Measurements from ENCODE around the gene VSIG10.

VSIG10 gene

DNA sequence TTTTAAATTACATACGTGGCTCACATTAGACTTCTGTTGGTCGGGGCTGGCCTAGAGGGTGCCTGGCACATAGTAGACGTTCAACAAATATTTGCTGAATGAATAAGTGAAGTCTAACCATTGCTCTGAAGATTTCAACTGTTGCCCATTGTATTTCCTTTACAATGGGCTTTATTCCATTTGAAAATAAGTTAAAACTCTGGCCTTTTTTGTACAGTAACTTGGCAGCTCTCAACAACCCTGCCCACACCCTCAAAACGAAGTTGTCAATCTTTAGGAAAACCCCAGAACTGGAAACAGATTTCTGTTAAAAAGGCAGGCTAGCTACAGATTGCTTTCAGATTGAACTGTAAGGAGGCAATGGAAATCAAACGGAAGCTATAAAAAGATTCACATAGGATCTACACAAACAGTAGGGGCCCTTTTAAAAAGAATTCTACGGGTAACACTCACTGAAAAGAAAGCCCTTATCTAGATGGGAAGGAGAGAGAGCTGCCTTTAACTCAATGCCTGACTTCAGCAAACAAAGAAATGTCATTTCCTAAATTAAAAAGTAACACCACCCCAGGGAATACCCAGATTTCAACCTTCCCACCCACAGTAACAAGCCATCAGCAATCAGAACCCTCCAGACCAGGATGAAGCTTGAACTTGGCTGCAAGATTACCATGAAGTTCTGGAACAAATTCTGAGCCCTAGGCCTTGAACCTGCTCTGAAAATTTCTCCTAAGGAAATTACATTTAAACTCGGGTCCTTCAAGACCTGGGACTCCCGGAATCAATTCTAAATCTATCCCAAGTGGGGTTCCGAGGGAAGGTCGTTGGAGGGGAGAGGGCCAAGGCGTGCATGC, 44.2 kb downstream of the VSIG10 start:
- no peak for DNase-seq

DNA sequence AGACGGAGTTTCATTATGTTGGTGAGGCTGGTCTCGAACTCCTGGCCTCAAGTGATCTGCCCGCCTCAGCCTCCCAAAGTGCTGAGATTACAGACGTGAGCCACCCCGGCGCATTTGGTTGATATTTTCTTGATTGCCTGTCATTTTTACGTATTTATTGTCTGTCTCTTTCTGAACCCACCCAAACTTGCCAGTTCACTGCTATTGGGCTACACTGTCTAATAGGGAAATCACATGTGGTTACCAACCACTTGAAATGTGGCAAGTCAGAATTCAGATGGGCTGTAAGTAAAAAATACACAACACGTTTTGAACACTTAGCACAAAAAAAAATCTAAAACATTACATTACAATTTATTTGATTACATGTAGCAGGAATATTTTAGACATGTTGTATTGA, 44.9 kb downstream of the VSIG10 start:
- DNase-seq = no peak

DNA sequence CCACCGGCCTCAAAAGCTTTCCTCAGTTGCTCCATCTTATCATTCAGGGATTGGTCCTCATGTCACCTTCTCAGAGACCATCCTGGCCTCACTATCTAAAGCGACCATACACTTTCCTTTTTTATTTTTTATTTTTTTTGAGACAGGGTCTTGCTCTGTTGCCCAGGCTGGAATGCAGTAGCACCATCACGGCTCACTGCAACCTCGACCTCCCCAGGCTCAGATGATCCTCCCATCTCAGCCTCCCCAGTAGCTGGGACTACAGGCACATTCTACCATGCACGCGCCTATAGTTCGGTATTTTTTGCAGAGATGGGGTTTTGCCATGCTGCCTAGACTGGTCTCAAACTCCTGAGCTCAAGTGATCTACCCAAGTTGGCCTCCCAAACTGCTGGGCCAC, 45.6 kb downstream of the VSIG10 start:
- no peak for DNase-seq

DNA sequence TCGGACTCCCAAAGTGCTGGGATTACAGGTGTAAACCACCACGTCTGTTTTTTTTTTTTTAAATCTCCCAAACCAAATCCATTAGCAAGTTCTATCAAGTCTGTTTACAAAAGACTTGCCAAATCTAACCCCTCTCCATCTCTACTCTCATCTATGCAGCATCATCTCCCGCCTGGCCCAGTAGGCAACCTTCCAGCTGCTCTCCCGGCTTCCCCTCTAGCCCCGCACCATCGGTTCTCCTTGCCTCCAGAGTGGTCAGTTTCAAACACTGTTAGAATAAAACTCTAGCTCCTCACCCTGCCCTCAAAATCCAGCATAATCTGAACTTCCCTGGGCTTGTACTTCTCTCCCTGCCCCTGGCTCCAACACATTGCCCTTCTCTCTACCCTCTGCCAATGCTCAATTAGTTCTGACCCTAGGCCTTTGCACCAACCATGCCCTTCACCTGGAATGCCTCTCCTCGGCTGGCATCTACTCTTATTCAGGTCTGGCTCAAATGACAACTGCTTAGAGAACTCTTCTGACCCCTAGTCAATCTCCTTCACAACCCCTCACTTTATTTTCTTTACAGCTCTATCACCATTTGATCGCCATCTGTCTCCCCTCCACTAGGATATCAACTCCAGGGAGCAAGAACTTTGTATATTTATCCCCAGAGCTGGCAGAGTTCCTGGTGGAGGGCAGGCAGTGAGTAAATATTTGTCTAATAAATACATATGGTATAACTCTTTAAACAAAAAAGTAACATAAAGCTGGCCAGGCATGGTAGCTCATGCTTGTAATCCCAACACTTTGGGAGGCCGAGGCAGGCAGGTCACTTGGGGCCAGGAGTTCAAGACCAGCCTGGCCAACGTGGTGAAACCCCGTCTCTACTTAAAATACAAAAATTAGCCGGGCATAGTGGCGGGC, 47.7 kb downstream of the VSIG10 start:
- no peak for DNase-seq

DNA sequence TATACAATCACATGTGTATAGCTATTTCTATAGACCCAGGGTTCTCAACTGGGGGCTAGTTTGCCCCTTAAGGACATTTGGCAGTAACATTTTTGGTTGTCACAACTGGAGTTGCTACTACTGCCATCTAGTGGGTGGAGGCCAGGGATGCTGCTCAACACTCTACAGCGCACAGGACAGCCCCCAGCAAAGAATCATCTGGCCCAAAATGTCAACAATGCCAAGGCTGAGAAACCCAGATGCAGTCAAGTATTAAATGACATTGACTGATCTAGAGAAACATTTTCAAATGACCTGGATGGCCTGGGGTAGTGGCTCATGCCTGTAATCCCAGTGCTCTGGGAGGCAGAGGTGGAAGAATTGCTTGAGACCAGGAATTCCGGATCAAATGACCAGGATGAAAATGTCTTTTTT, 48.7 kb downstream of the VSIG10 start:
- DNase-seq = peak; percentile 41 to 52

DNA sequence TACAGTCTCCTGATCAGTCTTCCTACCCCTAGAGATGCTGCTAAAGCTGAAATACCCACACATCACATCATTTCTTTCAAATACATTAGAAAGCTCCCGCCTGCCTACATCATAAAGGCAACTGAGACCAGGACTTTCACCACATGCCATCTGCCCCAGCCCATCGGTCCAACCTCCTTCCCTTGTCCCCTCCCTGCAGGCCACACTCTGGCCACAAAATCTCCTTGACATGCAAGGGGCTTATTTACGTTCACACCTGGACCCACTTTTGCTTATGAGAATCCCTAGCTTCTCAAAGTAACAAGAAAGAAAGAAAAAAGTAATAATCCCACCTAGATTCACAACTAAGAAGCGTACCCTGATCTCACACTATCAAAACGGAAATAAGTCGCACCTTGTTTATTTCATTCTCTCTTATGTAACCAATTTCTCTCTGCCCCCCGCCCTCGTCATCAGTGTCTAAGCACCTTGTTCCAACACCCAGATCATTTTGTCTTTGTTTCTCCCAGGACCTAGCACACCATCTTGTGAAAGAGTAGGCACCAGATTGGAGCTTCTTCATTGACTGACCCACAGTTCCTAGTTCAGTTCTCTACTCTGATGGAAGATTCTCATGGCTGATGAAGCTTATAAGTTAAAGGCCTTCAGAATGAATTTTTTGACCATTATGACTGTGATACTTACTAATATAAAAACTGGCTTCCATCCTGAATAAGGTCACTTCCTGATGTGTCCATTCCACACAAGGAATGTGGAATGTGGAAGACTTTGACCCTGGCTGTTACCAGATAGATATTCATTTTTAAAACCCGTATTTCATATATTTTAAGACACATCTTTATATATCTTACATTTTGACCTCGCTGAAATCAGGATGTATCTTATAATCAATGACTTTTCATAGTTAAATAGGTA, 50.5 kb downstream of the VSIG10 start:
- no peak for DNase-seq

DNA sequence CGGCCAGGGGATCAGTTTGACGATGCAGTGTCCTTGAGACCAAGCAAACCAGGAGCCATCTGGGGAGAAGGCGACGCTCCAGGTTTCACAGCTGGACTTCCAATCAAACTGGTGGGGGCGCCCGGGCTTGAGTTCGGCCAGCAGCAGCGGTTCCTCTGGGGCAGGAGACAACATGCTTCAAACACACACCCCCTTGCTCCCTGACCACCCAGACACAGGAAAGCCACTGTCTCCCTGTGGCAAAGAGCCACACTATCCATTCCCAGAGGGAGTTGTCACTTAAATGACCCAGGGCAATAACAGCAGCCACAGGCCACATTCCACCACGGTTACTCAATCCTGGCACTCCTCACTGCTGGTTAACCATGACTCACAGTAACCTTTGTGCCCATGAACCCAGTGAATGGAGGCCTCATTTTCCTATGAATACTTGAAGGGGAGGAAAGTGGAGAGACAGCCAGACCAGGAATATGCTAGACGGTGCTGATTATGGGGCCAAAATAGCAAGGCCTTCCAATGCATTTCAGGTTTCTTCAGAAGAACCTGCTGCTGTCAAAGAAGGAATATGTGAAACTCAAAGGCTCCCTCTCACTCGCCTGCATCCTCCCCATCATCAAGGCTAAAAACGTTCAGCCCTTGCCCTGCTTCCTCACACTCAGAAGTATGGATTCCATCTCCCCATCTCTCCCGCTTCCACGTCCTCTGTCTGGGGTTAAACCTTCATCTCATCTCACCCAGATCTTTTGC, 51.3 kb downstream of the VSIG10 start:
- peak; percentile 17 to 34 for DNase-seq

DNA sequence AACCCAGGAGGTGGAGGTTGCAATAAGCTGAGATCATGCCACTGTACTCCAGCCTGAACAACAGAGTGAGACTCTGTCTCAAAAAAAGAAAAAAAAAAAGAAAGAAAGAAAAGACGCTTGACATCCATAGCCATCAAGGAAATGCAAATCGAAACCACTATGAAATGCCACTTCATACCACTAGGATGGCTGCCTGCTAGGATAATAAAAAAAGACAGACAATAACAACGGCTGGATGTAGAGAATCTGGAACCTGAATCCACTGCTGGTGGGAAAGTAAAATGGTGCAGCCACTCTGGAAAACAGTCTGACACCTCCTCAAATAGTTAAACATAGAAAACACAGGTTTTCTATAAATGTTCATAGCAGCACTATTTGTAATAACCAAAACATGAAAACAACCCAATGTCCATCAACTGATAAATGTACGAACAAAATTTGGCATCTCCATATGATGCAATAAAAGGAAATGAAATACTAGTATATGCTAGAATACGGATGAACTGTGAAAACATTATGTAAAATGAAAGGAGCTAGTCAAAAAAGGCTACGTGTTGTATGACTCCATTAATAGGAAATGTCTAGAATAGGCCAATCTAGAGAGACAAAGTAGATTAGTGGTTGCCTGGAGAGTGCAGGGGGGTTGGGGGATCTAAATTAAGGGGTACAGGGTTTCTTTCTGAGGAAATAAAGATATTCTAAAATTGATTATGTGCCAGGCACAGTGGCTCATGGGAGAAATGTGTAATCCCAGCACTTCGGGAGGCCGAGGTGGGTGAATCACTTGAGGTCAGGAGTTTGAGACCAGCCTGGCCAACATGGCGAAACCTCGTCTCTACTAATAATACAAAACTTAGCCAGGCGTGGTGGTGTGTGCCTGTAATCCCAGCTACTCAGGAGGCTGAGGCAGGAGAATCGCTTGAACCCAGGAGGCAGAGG, 52.6 kb downstream of the VSIG10 start:
- DNase-seq = no peak

DNA sequence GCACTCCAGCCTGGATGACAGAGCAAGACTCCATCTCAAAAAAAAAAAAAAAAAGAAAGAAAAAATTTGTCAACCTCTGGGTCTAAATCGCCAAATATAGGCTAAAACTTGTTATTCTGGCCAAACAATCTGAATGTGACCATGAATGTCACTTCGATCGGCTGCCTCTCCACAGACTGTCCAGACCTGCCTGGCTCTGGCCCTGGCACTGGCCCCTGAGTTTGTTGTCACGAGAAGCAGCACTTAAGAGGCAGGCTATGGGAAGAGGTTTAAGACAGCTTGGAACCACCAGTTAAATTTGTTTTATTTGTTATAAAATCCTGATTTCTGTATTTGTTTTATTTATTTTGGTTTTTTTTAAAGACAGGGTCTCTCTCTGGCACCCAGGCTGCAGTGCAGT, 57.4 kb downstream of the VSIG10 start:
- DNase-seq = no peak

DNA sequence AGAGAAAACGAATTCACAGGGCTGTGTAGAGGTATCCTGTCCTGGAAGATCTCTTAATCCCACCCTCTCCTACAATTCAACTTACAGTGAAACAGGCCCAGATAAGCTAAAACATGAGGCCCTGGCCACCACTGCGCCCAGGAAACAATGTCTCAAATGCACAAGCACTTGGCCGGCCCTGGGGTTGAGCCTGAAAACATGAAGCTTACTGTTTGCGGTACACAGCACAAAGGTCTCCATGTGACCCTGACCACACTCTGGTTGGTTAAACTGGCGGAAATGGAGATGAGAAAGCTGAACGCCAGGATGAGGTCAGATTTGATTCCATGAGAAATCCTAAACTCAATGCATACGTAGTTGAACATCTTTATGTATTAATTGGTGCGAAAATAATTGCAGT, 59.2 kb downstream of the VSIG10 start:
- DNase-seq = no peak

DNA sequence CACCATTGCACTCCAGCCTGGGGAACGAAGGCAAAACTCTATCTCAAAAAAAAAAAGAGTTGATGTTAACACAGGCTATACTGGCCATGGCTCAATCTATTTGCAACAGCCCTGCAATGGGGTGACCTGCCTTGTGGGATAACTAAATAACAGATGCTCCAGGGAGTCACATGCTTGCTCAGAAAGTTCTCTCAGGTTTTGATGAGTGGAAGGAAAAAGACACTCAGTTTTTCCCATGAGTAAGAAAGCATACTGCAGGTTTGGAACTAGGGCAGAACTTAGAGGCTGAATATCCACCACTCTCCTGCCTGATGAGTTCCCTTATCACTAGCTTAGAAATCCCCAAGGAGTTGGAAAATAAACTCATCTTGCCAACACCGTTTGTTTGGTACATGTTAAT, 59.7 kb downstream of the VSIG10 start:
- DNase-seq = no peak

DNA sequence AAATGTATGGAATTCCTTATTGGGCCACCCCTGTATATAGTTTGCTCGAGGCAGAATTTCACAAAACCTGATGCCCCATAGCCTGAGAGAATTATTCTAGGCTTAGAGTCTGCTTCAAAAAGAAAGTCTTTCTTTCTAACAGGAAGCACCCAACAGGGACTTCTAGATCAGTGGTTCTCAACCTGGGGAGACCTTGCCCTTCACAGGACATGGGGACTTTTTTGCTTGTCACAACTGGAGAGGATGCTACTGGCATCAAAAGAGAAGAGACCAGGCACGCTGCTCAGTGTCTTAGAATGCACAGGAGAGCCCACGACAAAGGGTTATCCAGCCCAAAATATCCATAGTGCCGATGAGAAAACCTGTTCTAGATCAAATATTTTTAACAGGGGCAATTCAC, 61.7 kb downstream of the VSIG10 start:
- DNase-seq = no peak

DNA sequence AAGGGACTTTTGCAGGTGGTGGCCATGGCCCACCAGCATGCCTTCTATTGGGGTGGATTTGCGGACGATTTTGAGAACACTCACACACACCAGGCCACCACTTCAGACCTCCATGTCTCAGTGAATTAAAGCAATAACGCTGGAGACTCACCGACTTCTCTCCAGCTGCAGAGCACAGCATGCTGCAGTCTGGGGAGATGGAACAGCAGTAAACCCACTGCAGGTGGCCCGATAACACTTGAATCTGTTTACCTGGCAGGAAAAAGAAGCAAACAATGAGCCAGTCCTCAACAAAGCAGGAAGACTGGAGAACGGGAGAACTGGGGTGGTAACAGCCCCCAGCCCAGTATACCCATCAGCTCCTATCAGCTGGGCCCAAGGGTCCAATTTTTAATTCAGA, 65.7 kb downstream of the VSIG10 start:
- no peak for DNase-seq

DNA sequence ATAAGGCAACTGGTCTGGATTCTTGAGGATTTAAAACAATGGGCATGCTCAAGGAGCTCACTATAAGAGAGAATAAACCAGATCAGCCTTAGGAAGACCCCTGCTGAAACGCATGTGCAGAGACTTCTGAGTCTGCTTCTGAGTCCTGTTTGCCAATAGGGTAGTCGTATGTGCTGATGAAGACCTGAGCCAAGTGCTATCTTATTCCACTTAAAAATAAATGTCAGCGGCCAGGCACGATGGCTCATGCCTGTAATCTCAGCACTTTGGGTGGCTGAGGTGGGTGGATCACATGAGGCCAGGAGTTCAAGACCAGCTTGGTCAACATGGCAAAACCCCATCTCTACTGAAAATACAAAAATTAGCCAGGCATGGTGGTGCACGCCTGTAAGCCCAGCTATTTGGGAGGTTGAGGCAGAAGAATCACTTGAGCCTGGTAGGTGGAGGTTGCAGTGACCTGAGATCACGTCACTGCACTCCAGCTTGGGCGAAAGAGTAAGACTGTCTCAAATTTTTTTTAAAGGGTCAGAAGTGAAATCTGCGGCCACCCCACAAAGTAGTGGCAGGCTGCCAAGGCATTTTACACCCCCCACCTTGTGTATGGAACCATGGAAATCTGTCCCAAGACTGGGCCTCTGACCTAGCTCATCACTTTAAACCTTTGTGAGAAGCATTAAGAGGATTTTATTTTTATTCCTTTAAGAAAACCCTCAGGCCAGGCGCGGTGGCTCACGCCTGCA, 67.0 kb downstream of the VSIG10 start:
- no peak for DNase-seq

DNA sequence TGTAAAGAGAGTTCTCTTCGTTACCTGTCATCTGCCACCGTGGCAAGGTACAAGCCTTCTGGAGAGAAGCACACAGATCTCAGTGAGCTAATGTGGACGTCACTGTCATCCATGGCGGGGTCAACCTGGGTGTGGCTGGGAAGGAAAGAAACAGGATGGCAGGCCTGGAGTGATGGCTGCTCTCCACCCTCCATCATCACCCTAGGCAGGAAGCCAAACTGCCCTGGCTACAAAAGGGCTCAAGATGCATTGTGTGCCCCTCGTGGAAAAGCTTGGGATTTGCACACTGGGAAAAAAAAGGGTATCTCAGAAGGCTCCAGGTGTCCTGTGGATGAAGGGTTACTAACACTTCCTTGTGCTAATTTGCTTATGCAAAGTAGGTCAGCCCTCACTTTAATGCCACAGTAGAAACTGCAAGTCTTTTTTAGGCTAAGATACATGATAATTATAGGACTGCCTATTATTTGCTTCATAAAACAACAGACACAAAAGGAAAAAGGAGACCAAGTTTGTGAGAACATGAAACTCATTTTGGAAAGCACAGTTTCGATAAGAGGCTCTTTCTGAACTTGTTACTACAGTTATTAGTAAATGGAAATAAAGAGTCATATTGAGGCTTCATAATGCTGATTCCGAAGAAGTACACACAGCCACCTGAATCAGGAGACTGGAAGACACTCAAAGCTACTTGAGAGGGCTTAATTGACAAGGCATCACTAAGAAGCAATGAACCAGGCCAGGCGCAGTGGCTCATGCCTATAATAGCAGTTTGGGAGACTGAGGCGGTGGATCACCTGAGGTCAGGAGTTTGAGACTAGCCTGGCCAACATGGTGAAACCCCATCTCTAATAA, 68.4 kb downstream of the VSIG10 start:
- no peak for DNase-seq

DNA sequence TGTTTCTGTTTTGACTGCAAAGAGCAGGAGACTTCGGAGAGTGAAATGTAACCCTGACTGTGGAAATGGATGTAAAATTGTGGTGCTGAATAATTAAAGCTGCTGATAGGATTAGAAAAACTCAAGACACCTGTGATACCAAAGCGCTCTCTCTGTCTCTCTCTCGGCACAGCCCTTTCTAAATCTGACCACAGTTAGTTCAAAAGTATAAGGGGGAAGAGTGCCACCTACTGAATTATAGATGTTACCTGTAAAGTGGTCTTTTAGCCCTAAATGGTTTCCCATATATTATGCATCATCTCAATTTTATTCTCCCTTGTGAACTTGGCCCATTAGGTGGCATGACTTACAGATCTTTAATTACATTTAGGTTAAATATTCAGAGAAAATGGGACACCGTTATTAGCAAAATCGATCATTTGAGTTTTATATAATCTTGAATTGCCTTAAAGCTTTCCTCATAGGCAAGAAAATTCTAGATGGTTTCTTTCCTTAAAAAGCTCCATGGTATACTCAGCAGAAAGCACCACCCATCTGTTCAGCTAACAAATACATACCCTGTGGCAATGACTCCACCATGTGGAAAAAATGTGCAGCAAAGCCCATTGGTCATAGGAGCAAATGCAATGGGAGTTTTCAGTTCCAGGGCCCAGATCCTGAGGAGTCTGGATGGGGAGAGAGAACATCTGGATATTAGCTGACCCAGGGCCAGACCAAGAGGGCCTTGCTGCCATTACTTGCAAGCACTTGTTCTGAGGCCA, 69.2 kb downstream of the VSIG10 start:
- DNase-seq = no peak

DNA sequence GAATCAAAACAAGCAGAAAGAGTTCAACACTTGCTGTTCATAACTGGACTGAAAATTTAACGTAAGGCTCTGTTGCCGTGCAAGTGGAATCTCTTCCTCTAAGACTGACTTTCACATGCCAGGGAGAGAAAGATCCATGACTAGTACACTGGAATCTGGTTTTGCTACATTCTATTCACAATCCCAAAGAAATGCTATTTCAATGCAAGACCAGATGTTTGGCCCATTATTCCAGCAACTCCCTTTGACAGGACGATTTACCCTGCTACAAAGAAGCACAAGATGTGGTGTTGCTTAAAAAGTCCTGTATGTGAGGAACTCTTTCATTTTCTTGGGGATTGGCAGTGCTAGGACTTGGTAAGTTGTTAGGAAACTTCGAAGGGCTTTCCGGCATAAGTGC, 69.9 kb downstream of the VSIG10 start:
- no peak for DNase-seq

DNA sequence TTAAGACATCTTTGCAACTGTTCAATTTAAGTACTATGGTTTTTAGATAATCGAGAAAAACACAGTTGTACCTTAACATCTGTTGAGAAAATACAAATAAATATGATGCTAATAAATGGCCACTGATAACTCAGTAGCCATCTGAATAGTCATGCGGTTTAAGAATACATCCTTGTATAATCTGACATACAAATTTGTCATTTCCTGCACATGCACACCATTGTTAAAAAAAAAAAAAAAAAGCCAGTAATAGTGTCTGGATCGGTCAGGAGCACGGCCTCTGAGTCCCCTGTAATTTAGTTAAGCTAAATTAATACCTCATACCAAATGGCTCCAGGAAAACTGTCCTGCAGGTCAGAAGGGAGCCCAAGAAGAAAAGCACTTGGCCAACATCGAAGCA, 70.5 kb downstream of the VSIG10 start:
- DNase-seq = no peak

DNA sequence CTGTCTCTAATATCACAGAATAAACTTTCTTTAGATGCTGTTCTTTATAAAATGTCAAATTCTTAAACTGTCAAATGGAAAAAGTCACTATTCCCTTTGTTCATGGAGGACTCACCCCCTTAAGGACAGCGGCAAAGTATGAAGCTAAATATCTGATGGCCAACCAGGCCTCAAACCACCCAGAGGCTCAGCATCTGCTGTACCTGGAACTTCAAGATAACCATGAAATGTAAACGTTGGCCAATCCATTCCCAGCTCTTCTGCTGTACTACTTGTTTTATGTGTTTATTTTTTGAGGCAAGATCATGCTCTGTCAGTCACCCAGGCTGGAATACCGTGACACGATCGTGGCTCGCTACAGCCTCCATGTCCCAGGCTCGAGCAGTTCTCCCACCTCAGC, 71.6 kb downstream of the VSIG10 start:
- no peak for DNase-seq

Measured in AML-193 (cell line).